SU-DHL-6 (cell line): Measurements from ENCODE around the gene CCDC39.

Source experiments
- CTCF ChIP-seq: fragments of 200-600 bp; sonication (generic); IDR thresholded peaks from one replicate; pipeline ENCODE4 v1.5.1; 2017; ENCODE audit warnings: antibody characterized with exemption, mild to moderate bottlenecking, low read length, moderate library complexity; ENCODE audit not compliant: insufficient read depth, poor library complexity, severe bottlenecking
- EZH2phosphoT487 ChIP-seq: fragments of 200-600 bp; sonication (generic), shearing (Covaris generic); conservative IDR thresholded peaks from 2 replicates; pipeline ENCODE4 v1.6.1; 2018; ENCODE audit warnings: mild to moderate bottlenecking, antibody characterized with exemption, low read length, moderate library complexity, mixed read lengths

- TF ChIP-seq CTCF (no peak), EZH2phosphoT487 (no peak)
Measured at GRCh38 chr3:180600473-180600872, 78.8 kb downstream of the CCDC39 start.
